PC-3 (cell line): ENCODE results near the gene SYNE1.

Experiments
- EZH2 ChIP-seq: fragments of 300-600 bp; sonication (generic); IDR thresholded peaks from one replicate; pipeline ENCODE4 v1.6.1; 2017; ENCODE audit warnings: antibody characterized with exemption, mild to moderate bottlenecking, low read length; ENCODE audit not compliant: unreplicated experiment
- EZH2phosphoT487 ChIP-seq: fragments of 300-600 bp; sonication (generic); IDR thresholded peaks from 2 replicates; pipeline ENCODE4 v1.6.1; 2018; ENCODE audit warnings: mild to moderate bottlenecking, antibody characterized with exemption, low read length, borderline replicate concordance
- TF ChIP-seq, protein P1 (sequence below): fragments of 300-600 bp; sonication (generic); conservative IDR thresholded peaks from 2 replicates; pipeline ENCODE4 v1.5.1; 2017; ENCODE audit warnings: antibody characterized with exemption, low read depth, mild to moderate bottlenecking, low read length

DNA sequence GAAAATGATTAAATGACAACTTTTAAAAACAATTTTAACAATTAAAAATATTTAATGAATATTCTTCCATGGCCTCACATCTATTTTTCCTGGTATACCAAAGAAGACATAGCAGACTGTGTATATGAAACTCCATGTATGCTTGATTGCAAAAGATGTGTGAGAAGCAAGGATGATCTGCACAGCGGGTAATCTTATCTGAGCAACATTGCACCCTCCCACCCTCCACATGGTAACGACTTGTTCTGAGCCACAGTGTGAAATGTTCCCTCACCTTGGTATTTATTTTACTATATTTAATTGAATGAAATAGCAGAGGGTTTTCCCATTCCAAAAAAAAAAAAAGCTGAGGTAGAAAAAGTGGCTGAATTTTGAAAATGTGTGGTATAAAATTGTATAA, 204.4 kb downstream of the SYNE1 start:
- TF ChIP-seq, protein P1, sequence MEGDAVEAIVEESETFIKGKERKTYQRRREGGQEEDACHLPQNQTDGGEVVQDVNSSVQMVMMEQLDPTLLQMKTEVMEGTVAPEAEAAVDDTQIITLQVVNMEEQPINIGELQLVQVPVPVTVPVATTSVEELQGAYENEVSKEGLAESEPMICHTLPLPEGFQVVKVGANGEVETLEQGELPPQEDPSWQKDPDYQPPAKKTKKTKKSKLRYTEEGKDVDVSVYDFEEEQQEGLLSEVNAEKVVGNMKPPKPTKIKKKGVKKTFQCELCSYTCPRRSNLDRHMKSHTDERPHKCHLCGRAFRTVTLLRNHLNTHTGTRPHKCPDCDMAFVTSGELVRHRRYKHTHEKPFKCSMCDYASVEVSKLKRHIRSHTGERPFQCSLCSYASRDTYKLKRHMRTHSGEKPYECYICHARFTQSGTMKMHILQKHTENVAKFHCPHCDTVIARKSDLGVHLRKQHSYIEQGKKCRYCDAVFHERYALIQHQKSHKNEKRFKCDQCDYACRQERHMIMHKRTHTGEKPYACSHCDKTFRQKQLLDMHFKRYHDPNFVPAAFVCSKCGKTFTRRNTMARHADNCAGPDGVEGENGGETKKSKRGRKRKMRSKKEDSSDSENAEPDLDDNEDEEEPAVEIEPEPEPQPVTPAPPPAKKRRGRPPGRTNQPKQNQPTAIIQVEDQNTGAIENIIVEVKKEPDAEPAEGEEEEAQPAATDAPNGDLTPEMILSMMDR, result no peak
- TF ChIP-seq EZH2 (no peak), EZH2phosphoT487 (no peak)
